RWPE2 (cell line): Measurements from ENCODE around the gene NPR2.

ENCODE experiments used
- ATAC-seq: fragments of 200-7000 bp; cut with Tn5 transposase; 3 replicates; pipeline ENCODE4 v1.9.1; 2021; ENCODE audit warnings: low read depth
- DNase-seq: peaks from one replicate; pipeline ENCODE4 v3.0.0-alpha.2; 2020; ENCODE audit warnings: low spot score
- H3K27ac ChIP-seq: fragments of 450-650 bp; 2 replicates; pipeline ENCODE4 v1.5.1; 2017; ENCODE audit warnings: mild to moderate bottlenecking; ENCODE audit not compliant: poor library complexity, severe bottlenecking
- H3K27me3 ChIP-seq: fragments of 250-450 bp; sonication (Bioruptor Pico); 2 replicates; pipeline ENCODE4 v1.5.1; 2021; ENCODE audit warnings: mild to moderate bottlenecking, moderate library complexity; ENCODE audit not compliant: insufficient read depth, poor library complexity, severe bottlenecking
- H3K36me3 ChIP-seq: fragments of 250-450 bp; sonication (Bioruptor Pico); 2 replicates; pipeline ENCODE4 v1.5.1; 2020; ENCODE audit warnings: low read depth, mild to moderate bottlenecking, moderate library complexity
- H3K4me1 ChIP-seq: fragments of 250-450 bp; sonication (Bioruptor Pico); 2 replicates; pipeline ENCODE4 v1.5.1; 2021; ENCODE audit warnings: mild to moderate bottlenecking, moderate library complexity; ENCODE audit not compliant: insufficient read depth, poor library complexity, severe bottlenecking
- H3K4me3 ChIP-seq: fragments of 250-450 bp; sonication (Bioruptor Pico); 2 replicates; pipeline ENCODE4 v1.5.1; 2021; ENCODE audit warnings: mild to moderate bottlenecking, moderate library complexity; ENCODE audit not compliant: severe bottlenecking
- H3K9me3 ChIP-seq: fragments of 250-450 bp; sonication (Bioruptor Pico); 2 replicates; pipeline ENCODE4 v1.5.1; 2021; ENCODE audit warnings: mild to moderate bottlenecking, moderate library complexity; ENCODE audit not compliant: severe bottlenecking
- CTCF ChIP-seq: fragments of 450-650 bp; IDR thresholded peaks from one replicate; pipeline ENCODE4 v1.5.1; 2017; ENCODE audit warnings: mild to moderate bottlenecking, moderate library complexity; ENCODE audit not compliant: poor library complexity, severe bottlenecking

Gene NPR2

GRCh38 chr9:35771075-35771433 lies 20.3 kb upstream of the NPR2 start:
- H3K27me3 ChIP-seq: no peaks in the 10 kb centered on the region
- peak overlapping the region; percentile 58 for H3K27ac ChIP-seq
- ATAC-seq: no peak

GRCh38 chr9:35771534-35771933 lies 19.9 kb upstream of the NPR2 start:
- peak; percentile 47; the same call in 2 of the 3 replicates for ATAC-seq
- H3K9me3 ChIP-seq: no peaks in the 10 kb centered on the region
- TF ChIP-seq CTCF: no peak
- H3K4me3 ChIP-seq: no peak overlapping the region
- no peaks in the 10 kb centered on the region for H3K36me3 ChIP-seq
- H3K4me1 ChIP-seq: peaks cover 16% of the 10 kb centered on the region
- no peaks in the 10 kb centered on the region for H3K27me3 ChIP-seq
- peak overlapping the region; percentile 58 for H3K27ac ChIP-seq
- no peak for DNase-seq

More at GRCh38 chr9:35771075-35771433, 20.3 kb upstream of the NPR2 start:
- no peak for DNase-seq
- no peak for TF ChIP-seq CTCF
- Histone ChIP-seq H3K36me3 (no peaks in the 10 kb centered on the region), H3K9me3 (no peaks in the 10 kb centered on the region), H3K4me1 (peaks cover 16% of the 10 kb centered on the region), H3K4me3 (no peak overlapping the region)

- peak; percentile 85 for ATAC-seq
- no peaks in the 10 kb centered on the region for H3K27me3 ChIP-seq
- peaks cover 16% of the 10 kb centered on the region for H3K4me1 ChIP-seq
- peak overlapping the region; percentile 58 for H3K27ac ChIP-seq
- H3K36me3 ChIP-seq: no peaks in the 10 kb centered on the region
- no peak for DNase-seq
- no peak overlapping the region for H3K4me3 ChIP-seq
- no peak for TF ChIP-seq CTCF
- H3K9me3 ChIP-seq: no peaks in the 10 kb centered on the region
These were observed 19.4 kb upstream of the NPR2 start for GRCh38 chr9:35771943-35772342.

- Histone ChIP-seq H3K4me1 (peaks cover 16% of the 10 kb centered on the region), H3K36me3 (no peaks in the 10 kb centered on the region), H3K4me3 (no peak overlapping the region), H3K9me3 (no peaks in the 10 kb centered on the region), H3K27me3 (no peaks in the 10 kb centered on the region), H3K27ac (no peak overlapping the region)
- DNase-seq: no peak
- no peak for ATAC-seq
- TF ChIP-seq CTCF: no peak
These were observed 16.3 kb upstream of the NPR2 start for GRCh38 chr9:35774907-35775635.

- Histone ChIP-seq H3K27me3 (no peaks in the 10 kb centered on the region), H3K27ac (no peak overlapping the region), H3K4me1 (peaks cover 14% of the 10 kb centered on the region), H3K36me3 (no peaks in the 10 kb centered on the region), H3K9me3 (no peaks in the 10 kb centered on the region), H3K4me3 (no peak overlapping the region)
- TF ChIP-seq CTCF: no peak
- ATAC-seq (no peak), DNase-seq (no peak)
These were observed 15.4 kb upstream of the NPR2 start for GRCh38 chr9:35776018-35776417.
